Cardiac septum (tissue), 1 donor: ENCODE results near the gene PCSK4. TPM values are rescaled to one million over a fixed set of nuclear protein-coding genes. Genes with fewer than 3 reads are reported as not detected.
"Not testable (repeated sequence)": the region's sequence is repeated elsewhere in the genome, so short reads cannot be mapped to it uniquely, and the experiment has no call there.

Experiments
- DNase-seq: peaks from one replicate; pipeline ENCODE4 v3.0.0-alpha.2; 2020; ENCODE audit warnings: low spot score
- intact Hi-C: fragments of 100-400 bp; cut with DNase I; formaldehyde crosslinking; loops from one replicate; pipeline ENCODE4 v1.14.0; 2022
- total RNA-seq: library from RNA; stranded (reverse); fragmentation: NEBNext Ultra II Directional; extraction: Animal tissue kit (Norgen Biotek cat#: 25700); gene quantifications from one replicate; pipeline ENCODE4 v1.2.1, GENCODE V29; 2021
- donor health status: DM: no; HTN: no; CAD: no.

The PCSK4 gene
- total RNA-seq, 1 donor from 2014 or later, result 1.5 TPM

DNA sequence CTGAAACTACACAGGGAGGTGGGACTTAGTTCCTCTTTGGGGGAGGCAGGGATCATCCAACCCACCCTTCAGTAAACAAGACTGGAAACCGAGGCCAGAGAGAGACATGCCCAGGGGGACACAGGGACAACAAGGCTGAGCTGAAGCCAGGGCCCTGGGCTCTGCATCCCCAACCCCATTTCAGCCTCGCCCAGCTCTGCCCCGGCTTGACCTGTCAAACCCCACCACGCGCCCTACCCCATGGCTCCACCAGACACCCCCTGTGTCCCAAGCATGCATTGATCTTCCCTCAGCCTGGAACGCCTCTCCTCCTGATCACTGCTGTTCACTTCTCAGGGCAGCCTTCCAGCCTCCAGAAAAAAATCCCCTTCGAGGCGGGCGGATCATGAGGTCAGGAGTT is 42.2 kb downstream of the PCSK4 start:
- intact Hi-C loops, result loop anchor here (10.0 kb wide), 1 partner anchor 133 kb away; no protein-coding TSS in a partner anchor
- no peak for DNase-seq

DNA sequence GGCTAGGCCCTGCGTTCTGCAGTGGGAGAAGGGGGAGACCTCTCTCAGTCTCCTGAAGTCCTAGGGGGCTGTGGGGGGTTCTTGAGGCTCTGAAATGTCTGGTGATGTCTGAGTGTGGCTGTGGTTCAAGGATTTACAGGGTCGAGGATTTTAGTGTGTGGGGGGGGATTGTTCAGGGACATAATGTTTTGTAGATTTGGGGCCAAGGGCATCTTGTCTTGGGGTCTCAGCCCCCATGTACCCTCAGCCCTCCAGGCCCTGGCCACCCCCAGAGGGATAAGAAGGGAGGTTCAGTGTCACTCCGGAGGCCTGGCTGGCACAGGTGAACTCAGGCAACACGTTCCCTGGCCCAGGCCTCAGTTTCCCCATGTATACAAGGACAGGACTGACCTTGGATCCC is 42.6 kb downstream of the PCSK4 start:
- no peak for DNase-seq
- intact Hi-C loops, result loop anchor here (10.0 kb wide), 1 partner anchor 133 kb away; no protein-coding TSS in a partner anchor

GRCh38 chr19:1446713-1447481 is 43.3 kb downstream of the PCSK4 start:
- DNase-seq, result no peak
- intact Hi-C loops, result loop anchor here (10.0 kb wide), 1 partner anchor 132 kb away; no protein-coding TSS in a partner anchor

- intact Hi-C loops, result loop anchor here (10.0 kb wide), 1 partner anchor 131 kb away; no protein-coding TSS in a partner anchor
- DNase-seq, result no peak
Observed at GRCh38 chr19:1445932-1446712, 44.0 kb downstream of the PCSK4 start.

DNA sequence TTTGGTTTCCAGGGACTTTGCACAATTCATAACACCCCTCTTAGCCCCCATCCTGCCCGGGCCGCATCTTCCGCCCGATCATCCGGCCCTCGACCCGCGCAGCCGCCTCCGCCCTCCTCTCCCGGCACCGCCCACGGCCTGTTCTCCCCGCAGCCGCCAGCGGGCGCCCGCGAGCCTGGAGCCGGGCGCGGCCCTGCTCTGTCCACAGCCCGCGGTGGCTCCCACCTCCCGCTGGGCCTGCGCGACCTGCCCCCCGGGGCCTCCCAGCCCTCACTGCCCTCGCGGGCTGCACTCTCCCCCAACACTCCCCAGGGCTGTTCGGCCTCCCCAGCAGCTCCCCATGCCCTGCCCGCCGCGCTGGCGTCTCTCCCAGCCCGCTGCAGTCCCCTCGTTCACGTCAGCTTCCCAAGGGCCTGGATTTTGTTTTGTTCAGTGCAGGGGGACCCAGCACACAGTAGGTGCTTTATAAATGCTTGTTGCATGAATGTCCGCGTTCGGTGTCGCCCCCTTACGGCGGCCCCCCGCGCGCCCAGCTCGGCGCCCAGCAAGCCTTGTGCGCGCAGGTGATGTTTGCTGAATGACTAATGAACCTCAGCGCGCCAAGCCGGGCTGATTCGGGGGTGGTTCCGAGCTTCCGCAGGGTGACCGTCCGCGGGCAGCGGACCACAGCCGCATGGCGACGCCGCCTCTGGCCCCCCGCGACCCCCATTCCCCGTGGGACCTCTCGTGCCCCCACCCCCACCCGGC is 44.8 kb downstream of the PCSK4 start:
- peak; percentile 88 for DNase-seq
- intact Hi-C loops, result loop anchor here (10.0 kb wide), 1 partner anchor 131 kb away; no protein-coding TSS in a partner anchor

- intact Hi-C loops, result loop anchor here (5.0 to 10.0 kb wide), 2 partner anchors 35 to 127 kb away; partner anchors contain the start of gene DAZAP1
- no peak for DNase-seq
Observed at GRCh38 chr19:1441677-1442438, 48.3 kb downstream of the PCSK4 start.

- DNase-seq, result no peak
- intact Hi-C loops, result loop anchor here (5.0 to 10.0 kb wide), 2 partner anchors 34 to 126 kb away; partner anchors contain the start of gene DAZAP1
Observed at GRCh38 chr19:1441022-1441426, 49.1 kb downstream of the PCSK4 start.

- intact Hi-C loops, result loop anchor here (5.0 to 10.0 kb wide), 2 partner anchors 33 to 126 kb away; partner anchors contain the start of gene DAZAP1
- no peak for DNase-seq
Observed at GRCh38 chr19:1440418-1440801, 49.7 kb downstream of the PCSK4 start.

DNA sequence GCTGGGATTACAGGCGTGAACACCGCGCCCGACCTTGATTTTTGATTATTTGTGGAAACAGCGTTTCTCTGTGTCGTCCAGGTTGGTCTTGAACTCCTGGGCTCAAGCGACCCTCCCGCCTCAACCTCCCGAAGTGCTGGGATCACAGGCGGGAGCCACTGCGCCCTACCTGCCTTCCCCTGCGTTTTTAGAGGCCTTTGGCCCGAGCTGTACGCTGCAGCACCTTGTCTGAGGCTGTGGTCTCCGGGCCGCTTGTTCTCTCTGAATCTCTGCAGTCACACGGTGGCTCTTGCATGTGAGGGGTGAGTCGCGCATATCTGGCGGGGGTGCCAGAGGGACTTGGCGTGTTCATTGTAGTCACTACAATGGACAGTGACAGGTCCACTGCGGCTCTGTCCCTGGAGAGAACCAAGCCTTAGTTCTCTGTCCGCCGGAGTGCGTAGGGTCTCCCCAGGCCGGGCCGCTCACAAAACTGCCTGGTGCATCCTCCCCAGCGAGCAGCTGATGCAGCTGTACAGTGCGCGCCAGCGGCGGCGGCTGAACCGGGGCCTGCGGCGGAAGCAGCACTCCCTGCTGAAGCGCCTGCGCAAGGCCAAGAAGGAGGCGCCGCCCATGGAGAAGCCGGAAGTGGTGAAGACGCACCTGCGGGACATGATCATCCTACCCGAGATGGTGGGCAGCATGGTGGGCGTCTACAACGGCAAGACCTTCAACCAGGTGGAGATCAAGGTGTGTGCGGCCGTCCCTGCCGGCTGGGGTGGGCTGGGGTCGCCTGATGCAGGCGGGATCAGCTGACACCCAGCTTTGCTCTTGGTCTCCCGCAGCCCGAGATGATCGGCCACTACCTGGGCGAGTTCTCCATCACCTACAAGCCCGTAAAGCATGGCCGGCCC is 50.4 kb downstream of the PCSK4 start:
- intact Hi-C loops, result loop anchor here (2.0 to 10.0 kb wide), 3 partner anchors 32 to 125 kb away; partner anchors contain the start of genes DAZAP1 and NDUFS7
- not testable (repeated sequence) for DNase-seq

GRCh38 chr19:1438933-1439354 is 51.2 kb downstream of the PCSK4 start:
- intact Hi-C loops, result loop anchor here (2.0 kb wide), 1 partner anchor 56 kb away; the partner anchor contains the start of gene NDUFS7
- DNase-seq, result no peak

GRCh38 chr19:1438035-1438932 is 51.9 kb downstream of the PCSK4 start, which contains the start of gene RPS15:
TSS of gene RPS15 (plus strand) at chr19:1438396. CDS start at chr19:1438426, 30 bp downstream.
- peak; percentile 97 for DNase-seq
- intact Hi-C loops, result loop anchor here (2.0 kb wide), 1 partner anchor 55 kb away; the partner anchor contains the start of gene NDUFS7

DNA sequence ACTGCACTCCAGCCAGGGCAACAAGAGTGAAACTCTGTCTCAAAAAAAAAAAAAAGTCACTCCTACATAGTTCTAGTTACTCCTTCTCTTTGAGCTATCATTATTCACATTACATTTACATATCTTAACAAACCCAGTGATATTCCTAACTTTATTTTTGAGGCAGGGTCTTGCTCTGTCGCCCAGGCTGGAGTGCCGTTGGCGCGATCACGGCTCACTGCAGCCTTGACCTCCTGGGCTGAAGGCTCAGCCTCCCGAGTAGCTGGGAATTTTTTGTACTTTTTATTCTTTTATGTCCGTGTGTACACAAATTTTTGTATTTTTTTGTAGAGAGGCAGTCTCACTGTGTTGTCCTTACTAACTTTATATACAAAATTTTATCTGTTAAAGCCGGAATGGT is 52.5 kb downstream of the PCSK4 start:
- intact Hi-C loops, result loop anchor here (2.0 kb wide), 1 partner anchor 55 kb away; the partner anchor contains the start of gene NDUFS7
- DNase-seq, result no peak

DNA sequence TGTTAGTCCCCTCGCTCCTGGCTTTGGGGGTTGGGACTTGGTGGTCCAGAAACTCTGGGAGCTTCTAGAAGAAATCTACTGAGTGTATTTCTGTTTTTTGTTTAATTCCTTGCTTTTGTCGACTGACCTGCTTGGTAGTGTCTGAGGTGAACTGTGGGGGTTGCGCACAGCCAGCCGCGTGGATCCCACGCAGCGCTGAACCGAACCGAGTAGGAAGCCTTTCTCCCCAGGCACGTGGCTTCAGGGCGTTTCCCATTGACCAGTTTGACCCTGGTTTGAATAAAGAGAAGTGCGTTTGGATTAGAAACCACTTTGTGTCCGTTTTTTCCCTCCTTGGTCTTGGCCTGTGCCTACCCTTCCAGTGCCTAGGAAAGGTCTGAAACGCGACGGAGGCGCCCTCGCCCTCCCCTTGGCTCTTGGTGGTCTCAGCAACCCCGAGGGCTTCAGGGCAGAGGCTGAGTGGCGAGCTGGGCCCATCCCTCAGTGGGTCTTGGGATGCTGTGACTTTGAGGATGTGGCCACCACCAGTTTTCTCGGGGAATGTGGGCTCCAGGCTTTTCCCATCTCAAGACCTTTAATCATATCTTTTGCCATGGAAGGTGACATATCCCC is 54.7 kb downstream of the PCSK4 start:
- no peak for DNase-seq
- intact Hi-C loops, result no loop called here

DNA sequence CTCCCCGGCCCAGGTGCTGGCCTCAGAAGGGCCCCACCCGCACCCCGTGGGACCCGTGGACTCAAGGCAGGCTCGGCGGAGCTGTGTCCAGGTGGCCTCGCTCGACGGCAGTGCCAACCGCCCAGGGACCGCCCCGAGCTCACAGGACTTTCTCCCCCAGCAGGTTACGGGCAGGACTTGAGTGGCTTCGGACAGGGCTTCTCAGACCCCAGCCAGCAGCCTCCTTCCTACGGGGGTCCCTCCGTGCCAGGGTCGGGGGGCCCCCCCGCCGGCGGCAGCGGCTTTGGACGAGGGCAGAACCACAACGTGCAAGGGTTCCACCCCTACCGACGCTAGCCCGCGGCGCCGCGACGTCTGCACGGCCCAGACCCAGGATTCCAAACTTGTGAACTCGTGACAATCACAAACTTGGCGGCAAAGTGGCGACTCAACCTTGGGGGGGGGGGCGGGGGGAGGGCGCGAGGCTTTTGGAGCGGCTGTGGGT is 55.5 kb downstream of the PCSK4 start:
- DNase-seq, result no peak
- intact Hi-C loops, result no loop called here

DNA sequence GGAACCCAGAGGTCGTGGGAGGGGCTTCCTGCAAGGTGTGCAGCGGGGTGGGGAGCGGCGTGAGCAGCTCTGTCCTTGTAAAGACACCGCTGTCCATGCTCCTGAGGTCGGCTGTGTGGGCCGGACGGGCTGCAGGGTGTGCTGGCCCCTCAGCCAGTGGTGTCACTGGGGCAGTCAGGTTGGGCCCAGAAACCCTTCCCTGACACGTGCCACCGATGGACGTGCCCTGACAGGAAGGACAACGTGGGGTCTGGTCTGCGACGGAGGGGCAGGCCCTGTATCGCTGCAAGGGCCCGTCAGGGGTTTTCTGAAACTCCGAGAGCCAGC is 56.1 kb downstream of the PCSK4 start:
- intact Hi-C loops, result no loop called here
- DNase-seq, result no peak
